ENCODE results near the gene SCAI.
A peak's percentile ranks its signal among the peaks of the same experiment; 100 is the strongest.
"Not testable (repeated sequence)": the region's sequence is repeated elsewhere in the genome, so short reads cannot be mapped to it uniquely, and the experiment has no call there.

SCAI gene

DNA sequence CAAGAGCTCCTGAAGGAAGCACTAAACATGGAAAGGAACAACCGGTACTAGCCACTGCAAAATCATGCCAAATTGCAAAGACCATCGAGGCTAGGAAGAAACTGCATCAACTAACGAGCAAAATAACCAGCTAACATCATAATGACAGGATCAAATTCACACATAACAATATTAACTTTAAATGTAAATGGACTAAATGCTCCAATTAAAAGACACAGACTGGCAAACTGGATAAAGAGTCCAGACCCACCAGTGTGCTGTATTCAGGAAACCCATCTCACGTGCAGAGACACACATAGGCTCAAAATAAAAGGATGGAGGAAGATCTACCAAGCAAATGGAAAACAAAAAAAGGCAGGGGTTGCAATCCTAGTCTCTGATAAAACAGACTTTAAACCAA is 131.3 kb downstream of the SCAI start:
- DNase-seq = not testable (repeated sequence)

DNA sequence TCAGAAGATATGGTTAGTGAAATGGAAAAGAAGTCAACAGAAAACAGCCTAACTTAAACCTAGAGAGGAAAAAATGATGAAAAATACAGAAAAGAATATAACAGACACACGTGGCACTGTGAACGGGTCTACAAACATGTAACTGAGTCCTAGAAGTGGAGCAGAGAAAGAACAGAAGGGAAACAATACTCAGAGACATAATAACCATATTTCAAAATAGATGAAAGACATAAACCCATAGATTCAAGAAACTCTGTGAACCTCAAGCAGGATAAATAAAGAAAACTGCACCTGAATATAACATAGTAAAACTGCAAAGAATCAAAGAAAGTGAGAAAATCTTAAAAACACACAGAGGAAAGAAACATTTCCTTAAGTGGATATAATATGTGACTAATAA is 134.7 kb downstream of the SCAI start:
- DNase-seq = no peak

DNA sequence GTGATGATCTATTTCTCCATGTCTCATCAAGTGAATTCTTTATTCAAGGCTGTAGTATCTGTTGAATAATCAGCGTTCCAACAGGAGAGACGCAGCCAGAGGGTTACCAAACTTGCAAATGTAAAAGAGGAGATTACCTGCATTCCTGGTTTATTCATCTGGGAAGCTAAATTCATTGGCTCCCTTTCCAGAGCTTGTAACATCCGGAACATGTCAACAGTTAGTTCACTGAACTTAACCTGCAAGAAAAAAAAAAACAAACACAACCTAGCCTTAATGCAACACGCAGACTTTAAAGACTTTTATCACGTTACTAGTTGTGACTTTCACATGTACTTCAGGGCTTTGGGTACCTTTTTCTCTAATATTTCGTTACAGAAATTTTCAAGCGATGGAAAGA is 140.0 kb downstream of the SCAI start:
- no peak for DNase-seq

DNA sequence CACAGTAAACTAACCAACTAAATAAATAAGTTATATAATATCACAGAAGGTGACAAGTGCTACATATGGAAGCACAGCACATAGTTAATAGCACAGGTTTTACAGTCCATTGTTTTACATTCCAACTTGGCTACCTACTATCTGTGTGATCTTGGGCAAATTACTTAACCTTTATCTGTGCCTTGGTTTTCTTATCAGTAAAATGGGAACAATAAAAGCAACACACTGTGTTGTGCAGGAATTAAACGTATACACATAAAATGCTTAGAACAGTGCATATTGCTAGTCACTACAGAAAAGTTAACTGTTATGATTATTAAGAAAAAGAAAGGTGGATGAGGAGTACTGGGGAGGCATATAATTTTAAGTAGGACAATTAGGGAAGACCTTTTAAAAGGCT is 159.6 kb downstream of the SCAI start:
- DNase-seq = no peak

DNA sequence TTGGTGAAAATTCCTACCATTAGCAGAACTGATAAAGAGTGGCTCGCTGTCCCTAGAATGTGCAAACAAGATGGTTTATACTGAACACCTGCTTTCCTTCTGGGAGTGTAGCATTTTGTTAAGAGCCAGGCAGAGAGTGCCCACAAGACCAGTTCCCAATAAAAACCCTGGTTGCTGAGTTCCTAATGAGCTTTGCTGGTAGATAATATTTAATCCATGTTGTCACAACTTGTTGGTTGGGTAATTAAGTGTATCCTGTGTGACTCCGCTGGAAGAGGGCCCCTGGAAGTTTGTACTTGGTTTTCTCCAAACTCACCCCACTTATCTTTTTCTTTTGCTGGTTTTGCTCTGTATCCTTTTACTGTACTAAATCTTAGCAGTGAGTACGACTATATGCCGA is 162.9 kb downstream of the SCAI start:
- no peak for DNase-seq

DNA sequence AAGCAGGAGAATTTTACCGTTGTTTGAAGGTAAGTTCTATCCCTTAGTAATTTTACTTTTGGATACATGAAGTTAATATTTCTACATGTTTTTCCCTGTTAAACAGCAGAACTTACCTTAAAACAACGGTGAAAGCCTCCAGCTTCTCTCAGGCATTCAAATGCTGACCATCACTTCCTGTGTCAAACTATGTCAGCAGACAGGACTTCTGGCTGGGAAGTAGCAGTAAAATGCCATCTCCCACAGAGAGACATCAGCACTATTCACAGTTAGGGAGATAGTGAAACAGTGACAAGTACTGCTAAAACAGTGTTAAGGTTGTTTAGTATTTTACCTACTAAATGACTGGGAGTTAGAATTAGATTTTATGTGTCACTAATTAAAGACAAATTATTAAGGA is 168.2 kb downstream of the SCAI start:
- no peak for DNase-seq

DNA sequence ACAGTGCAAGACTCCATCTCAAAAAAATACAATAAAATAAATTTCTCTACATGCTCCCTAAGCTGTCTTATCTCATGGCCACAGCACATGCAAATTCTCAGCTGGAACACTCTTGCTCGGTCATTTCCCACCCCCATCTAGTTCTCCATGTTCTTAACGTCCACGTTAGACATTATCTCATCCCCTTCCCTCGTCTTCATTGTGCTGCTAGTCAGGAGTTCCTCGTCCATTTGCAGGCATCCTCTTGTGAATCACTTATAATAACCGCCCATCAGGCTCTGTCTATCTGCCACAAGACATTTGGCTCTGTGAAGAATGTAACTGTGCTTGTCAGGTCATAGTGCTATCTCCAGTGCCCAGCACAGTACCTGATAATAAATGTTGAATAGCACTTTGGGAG is 169.5 kb downstream of the SCAI start:
- DNase-seq = no peak

DNA sequence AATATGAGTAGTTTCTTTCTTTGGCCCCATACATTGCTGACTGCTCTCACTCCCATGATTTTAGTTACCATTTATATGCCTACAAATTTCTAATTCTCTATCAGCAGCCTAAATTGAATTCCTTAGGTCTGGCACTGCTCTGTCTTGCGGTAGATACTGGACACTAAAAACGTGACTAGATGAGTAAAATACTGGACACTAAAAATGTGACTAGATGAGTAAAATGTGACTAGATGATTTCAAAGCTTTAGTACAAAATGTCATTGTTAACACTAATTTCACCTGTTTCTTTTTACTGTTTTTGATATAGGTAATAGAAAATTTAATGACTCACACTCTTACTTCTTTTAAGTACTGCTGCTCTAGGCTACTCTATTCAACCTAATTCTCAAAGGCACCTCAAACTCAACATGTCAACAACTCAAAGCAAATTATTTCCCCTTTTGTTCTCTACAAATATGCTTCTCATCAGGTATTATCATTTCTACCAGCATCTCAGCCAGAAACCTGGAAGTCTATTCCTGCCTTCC is 171.0 kb downstream of the SCAI start:
- no peak for DNase-seq

DNA sequence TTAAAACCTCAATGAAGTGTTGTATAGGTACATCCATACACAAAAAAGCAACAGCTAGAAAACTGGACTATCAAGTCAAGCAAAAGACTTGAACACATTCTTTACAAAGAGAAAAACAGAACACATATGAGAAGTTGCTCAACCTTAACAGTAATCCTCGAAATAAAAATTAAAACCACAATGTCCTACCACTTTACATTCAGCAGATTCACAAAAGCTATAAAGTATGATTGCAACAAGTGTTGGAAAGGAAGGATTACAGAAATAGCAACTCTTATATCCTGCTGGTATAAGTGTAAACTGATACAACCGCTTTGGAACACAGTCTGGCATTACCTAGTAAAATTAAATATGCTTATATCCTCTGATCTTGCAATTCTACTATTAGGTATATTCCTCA is 173.9 kb downstream of the SCAI start:
- no peak for DNase-seq

DNA sequence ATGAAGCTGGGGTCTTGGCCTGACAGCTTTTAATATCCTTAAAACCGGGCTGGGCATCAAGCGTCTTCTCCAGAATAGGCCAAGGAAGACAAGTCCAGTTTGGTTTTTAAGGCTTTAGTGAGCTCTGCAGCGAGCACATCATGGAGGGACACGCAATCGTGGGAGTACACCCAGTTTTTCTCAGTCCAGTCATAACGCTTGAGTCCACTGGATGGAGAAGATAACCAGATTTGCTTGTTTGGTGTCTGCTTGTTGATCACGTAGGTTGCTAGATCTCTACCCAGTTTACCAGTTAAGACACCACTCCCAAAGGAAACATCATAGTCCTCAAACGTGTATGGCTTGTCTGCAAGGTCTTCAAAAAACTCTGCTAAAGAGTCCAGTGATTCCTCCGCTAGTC is 175.1 kb downstream of the SCAI start:
- no peak for DNase-seq

DNA sequence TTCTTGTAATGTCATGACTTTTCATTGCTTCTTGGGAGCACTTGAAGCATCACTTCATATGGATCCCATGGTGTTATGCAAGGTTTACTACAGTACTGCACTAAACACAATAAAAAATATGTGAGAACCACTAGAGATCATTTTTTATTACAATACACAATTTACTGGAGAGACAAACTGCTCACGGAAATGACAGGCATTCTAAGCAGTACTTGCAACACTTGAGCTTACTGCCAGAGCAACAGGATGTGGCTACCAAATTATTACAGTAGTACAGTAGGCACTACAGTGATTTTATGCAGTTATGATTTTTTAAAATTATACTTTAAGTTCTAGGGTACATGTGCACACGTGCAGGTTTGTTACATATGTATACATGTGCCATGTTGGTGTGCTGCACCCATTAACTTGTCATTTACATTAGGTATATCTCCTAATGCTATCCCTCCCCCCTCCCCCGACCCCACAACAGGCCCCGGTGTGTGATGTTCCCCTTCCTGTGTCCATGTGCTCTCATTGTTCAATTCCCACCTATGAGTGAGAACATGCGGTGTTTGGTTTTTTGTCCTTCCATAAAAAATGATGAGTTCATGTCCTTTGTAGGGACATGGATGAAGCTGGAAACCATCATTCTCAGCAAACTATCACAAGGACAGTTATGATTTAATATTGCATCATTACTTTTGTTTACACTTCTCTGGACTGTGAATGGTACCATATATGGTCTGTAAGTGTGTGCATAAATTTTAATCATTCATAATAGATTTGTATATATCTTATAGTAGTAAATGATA is 177.4 kb downstream of the SCAI start:
- peak; percentile 48 for DNase-seq

DNA sequence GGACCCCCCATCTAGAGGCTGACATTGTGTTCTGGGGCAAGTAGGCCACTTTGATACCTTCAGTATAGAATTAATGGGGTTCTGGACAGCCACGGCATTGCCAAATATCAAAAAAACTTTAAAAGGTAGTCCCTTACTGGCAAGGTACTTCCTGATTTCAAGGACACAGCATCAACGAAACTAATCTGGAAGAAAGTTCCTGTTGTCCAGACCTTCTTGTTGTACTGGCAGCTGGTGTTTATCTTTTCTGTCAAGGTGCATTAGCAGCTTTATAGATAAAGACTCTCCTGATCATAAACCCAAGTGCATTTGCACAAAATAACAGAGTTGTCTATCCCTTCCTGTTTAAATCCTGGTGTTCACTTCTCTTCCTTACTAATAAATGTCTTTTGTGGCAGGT is 178.7 kb downstream of the SCAI start:
- no peak for DNase-seq

DNA sequence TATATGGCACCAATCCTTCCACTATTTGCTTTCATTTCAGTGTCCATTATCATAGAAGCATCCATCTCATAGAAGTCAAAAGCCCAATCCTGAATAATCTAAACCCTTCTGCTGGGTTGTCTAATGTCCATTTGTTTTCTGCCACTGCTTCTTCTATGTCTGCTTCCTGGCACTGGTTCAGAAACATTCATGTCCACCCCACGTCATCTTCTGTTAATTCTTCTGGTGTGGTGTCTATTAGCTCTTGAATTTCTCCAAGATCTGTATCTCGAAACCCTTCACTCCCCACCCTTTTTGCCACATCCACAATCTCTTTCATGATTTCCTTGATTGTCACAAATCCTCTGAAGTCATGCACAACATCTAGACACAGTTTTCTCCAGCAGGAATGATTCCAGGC is 179.3 kb downstream of the SCAI start:
- DNase-seq = no peak

DNA sequence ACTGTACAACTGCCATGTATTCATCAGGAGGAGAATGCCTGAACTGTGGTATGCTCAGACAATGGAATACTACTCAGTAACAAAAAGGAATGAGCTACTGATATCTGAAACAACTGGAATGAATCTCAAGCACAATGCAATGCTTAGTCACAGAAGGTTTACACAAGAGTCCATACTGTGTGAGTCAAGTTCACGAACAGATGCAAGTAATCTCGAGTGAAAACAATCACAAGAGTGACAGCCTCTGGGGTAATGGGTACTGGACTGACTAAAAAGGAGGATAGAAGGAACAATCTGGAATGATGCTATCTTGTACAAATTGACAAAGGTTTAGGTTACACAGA is 182.9 kb downstream of the SCAI start:
- DNase-seq = no peak

DNA sequence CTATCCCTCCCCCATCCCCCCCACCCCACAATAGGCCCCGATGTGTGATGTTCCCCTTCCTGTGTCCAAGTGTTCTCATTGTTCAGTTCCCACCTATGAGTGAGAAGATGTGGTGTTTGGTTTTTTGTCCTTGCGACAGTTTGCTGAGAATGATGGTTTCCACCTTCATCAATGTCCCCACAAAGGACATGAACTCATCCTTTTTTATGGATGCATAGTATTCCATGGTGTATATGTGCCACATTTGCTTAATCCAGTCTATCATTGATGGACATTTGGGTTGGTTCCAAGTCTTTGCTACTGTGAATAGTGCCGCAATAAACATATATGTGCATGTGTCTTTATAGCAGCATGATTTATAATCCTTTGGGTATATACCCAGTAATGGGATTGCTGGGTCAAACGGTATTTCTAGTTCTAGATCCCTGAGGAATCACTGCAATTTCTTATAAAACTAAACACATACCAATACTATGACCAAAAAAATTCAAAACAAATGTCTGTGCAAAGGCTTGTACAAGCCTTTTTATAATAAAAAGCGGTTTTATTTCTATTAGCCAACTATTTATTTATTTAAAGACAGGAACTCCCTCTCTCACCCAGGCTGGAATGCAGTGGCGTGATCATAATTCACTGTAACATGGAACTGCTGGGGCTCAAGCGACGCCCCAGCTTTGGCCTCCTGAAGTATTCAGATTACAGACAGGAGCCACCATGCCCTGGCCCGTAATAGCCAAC is 183.5 kb downstream of the SCAI start:
- not testable (repeated sequence) for DNase-seq

DNA sequence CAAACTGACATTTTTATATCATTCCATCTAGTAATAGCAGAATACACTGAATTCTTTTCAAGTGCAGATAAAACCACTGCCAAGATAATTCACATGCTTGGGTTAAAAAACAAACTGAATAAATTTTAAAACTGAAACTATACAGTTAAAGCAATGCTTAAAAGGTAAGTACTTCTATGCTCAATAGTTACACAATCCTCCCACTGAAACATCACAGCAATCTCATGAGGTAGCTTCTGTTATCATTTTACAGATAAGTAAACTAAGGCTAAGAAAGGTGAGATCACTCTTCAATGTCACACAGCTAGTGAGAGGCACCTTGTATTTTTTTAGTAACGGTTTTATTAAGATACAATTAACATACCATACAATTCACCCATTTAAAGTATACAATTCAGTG is 189.1 kb downstream of the SCAI start:
- DNase-seq = no peak

DNA sequence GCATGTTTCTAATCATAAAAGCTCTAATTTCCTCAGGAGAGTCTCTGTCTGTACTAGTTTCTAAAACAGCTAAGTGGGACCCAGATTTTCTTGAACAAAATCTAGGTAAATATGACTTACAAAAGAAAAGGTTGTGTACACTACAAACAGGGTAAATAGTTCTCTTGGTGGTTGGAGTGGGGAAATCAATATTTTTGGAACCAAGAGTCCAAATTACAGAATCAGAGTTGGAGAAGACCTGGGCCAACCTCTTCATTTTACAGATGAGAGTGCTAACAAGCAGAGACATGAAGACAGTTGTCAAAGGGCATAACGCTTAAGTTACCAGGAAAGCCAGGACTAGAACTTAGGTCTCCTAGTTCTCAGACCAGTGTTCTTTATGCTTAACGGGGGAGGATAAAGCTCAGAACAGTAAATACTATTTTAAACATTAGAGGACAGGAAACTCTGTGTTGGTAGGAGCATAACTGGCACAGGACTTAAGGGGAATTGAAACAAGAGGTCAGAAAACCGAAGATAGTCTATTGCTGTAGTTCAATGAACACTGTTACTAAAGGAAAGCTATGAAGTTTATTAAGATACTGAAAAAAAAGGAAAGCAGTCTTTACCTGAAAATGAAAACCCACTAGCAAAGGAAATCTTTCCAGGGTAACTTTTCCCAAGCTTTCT is 193.1 kb downstream of the SCAI start:
- DNase-seq = no peak

DNA sequence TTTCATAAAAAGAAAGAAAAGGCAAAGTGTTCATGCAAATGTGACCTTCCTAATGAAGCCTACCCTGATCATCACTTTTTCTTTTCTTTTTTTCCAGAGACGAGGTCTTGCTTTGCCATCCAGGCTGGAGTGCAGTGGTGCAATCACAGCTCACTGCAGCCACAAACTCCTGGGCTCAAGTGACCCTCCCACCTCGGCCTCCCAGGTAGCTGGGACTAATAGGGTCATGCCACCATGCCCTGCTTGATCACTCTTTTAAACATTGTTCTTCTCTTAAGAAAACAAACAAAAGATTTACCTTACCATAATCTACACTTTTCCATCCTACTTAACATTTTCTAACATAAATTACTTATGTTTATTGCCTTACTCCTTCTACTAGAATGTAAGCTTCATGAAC is 193.9 kb downstream of the SCAI start:
- no peak for DNase-seq

DNA sequence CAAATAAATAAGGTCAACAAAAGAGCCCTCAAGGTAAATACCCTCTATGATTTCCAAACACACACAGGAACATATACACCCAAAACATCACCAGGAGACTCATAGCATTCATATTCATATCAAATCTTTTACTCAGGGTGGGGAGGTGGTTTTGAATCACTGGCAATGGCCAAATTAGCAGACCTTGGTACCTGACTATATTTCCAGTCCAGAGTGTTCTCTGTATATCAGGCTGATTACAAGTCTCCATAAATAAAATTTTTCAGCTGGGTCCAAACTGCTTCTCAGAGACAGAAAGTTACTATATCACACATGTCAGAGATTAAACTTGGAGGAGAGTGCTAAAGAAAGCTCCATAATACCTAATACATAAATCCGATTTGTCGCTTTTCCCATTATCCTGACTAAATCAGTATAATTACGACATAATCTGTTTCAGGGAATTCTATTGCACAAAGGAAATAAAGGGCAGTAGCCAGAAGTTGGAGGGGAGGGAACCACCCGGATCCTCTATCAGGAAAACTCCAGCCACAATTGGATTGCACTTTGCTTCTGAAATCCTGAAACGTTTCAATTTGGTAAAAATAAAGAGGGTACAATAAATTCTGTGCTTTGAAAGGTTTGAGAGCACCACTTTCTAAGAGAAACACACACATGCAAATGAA is 195.5 kb downstream of the SCAI start:
- DNase-seq = no peak

DNA sequence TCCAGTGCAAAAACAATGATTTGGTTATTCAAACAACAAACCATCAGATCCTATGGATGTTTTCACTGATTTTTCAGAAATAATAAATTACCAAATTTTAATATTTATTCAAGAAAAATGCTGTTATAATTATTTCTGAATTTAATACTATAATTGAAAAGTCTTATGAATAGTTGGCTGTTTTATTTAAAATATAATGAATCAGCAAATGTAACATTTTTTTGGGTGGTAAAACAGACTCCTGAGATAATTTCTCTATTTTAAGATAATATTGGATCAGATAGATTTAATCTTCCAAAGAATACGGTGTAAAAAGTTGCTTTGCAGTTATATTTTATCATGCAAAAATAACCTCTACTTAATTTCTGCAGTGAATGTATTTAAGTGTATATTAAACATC is 197.2 kb downstream of the SCAI start:
- no peak for DNase-seq

DNA sequence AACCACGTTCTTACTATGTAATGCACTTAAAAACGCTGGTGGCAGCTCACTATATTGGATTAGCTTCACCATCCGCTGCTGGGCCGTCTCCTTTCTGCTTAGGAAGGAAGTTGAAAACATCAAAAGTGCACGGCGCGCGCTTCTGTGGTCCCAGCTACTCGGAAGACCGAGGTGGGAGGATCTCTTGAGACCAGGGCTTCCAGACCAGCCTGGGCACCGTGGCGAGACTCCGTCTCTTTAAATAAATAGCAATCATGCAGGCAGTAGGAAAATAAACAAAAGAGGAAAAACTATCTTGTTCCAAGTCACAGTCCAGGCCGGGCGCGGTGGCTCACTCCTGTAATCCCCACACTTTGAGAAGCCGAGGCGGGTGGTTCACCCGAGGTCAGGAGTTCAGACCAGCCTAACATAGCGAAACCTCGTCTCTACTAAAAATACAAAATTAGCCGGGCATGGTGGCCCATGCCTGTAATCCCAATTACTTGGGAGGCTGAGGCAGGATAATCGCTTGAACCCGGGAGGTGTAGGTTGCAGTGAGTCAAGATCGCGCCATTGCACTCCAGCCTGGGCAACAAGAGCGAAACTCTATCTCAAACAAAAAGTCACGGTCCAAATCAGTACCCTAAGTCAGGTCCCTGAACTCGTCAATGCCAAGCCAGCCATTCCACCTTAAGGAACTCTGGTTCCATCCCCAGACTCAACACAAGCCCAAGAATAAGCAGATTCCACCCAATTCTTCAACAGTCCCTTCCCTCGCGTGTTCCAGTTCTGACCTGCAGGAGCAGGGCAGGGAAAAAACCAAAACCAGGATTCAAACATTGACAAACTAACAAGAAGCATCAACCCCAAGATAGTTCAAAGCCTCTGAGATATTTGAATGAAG is 201.4 kb downstream of the SCAI start:
- peak; percentile 73 for DNase-seq
